A549 treated with Mapracorat at 1 μM for 4 hours (cell line): ENCODE measurements around the gene CD24. TPM values are rescaled to one million over a fixed set of nuclear protein-coding genes. Genes with fewer than 3 reads are reported as not detected.

Experiments
- total RNA-seq: library from RNA; stranded (reverse); fragments of 200-300 nt; extraction: Qiagen RNA extraction; gene quantifications from 5 replicates; pipeline ENCODE4 v1.2.3, GENCODE V29; 2022

CD24 gene, protein sequence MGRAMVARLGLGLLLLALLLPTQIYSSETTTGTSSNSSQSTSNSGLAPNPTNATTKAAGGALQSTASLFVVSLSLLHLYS
- 236 to 307 TPM (median 294 TPM) in 5 replicates for total RNA-seq

DNA sequence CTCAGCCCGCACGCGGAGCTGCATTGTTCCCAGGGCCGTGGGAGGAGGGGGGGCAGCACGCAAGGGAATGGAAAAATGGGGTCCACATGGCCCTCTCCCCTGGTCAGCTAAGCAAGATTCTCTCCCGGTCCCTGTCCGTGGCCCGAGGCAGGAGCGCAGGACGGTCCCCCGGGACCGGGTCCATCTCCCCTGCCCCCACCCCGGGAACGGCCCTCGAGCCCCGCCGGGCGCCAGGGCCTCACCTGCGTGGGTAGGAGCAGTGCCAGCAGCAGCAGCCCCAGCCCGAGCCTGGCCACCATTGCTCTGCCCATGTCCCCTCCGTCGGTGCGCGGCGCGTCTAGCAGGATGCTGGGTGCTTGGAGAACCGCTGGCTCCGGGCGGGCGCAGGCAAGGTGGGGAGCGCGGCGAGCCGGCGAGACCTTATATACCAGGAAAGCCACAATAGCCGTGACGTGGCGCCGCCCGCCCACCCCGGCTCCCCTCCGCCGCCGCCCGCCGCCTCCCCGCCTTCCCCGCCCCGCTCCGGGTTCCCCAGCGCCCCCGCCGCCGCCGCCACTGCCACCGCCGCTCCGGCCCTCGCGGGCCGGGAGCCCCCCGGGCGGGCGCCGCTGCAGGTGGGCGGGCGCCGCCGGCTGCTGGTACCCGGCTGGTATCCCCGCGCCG is at the start of gene CD24:
Gene CD24, minus strand, starts transcription at position 394 of the 663 bp plus-strand sequence. Its CDS starts 83 bp downstream, at position 311.

Other genes with a start within 250 kb of the CD24 start
- gene MTRES1, start 53.5 kb upstream of the CD24 start, total RNA-seq: 8.6 to 13.0 TPM (median 9.9 TPM) in 5 replicates
- gene BEND3, start 140.8 kb upstream of the CD24 start, total RNA-seq: 3.1 to 3.9 TPM (median 3.4 TPM) in 5 replicates